OCI-LY3 (cell line): ENCODE results near the gene RGS9BP.

Experiments used
- H2AFZ ChIP-seq: fragments of 200-600, 300-600 bp; shearing (Covaris generic); 2 replicates; pipeline ENCODE4 v1.6.0; 2014; ENCODE audit warnings: antibody characterized with exemption, low read depth, low read length
- H3K27ac ChIP-seq: fragments of 200-600, 300-600 bp; sonication (generic); 2 replicates; pipeline ENCODE4 v1.5.1; 2014; ENCODE audit warnings: mild to moderate bottlenecking, low read length, moderate library complexity, mixed read lengths
- H3K27me3 ChIP-seq: fragments of 200-600, 300-600 bp; sonication (generic); 2 replicates; pipeline ENCODE4 v1.6.1; 2014; ENCODE audit warnings: low read depth, low read length, mixed read lengths
- H3K36me3 ChIP-seq: fragments of 200-600, 300-600 bp; sonication (generic); replicated peaks from 2 replicates; pipeline ENCODE3; 2014; ENCODE audit warnings: low read depth, low read length, mixed read lengths
- H3K4me1 ChIP-seq: fragments of 300-600, 200-600 bp; sonication (generic); 2 replicates; pipeline ENCODE4 v1.6.1; 2014; ENCODE audit warnings: low read length, mixed read lengths
- H3K4me2 ChIP-seq: fragments of 200-600, 300-600 bp; sonication (generic); 2 replicates; pipeline ENCODE4 v1.6.1; 2014; ENCODE audit warnings: low read length, mixed read lengths
- H3K4me3 ChIP-seq: fragments of 300-600, 200-600 bp; sonication (generic); 2 replicates; pipeline ENCODE4 v1.5.1; 2014; ENCODE audit warnings: antibody characterized with exemption, mild to moderate bottlenecking, low read length, moderate library complexity
- H3K79me2 ChIP-seq: fragments of 300-600, 200-600 bp; shearing (Covaris generic); 2 replicates; pipeline ENCODE4 v1.6.1; 2014; ENCODE audit warnings: mild to moderate bottlenecking, low read length, mixed read lengths
- H3K9ac ChIP-seq: fragments of 300-600, 200-600 bp; shearing (Covaris generic); 2 replicates; pipeline ENCODE4 v1.6.0; 2014; ENCODE audit warnings: mild to moderate bottlenecking, low read length, moderate library complexity
- H3K9me3 ChIP-seq: fragments of 200-600, 300-600 bp; shearing (Covaris generic); 2 replicates; pipeline ENCODE4 v1.6.1; 2014; ENCODE audit warnings: low read length, mixed read lengths; ENCODE audit not compliant: insufficient read depth
- H4K20me1 ChIP-seq: fragments of 200-600, 300-600 bp; sonication (generic); 2 replicates; pipeline ENCODE4 v1.6.1; 2016; ENCODE audit warnings: low read length, mixed read lengths; ENCODE audit not compliant: insufficient read depth
- EZH2phosphoT487 ChIP-seq: fragments of 200-600 bp; shearing (Covaris generic); IDR thresholded peaks from 2 replicates; pipeline ENCODE4 v1.6.1; 2018; ENCODE audit warnings: antibody characterized with exemption, mixed run types, low read depth
- TF ChIP-seq, protein P1 (sequence below): fragments of 200-600, 300-600 bp; sonication (generic); IDR thresholded peaks from 2 replicates; pipeline ENCODE4 v1.5.1; 2014; ENCODE audit warnings: antibody characterized with exemption, low read length, low read depth

Gene RGS9BP

GRCh38 chr19:32720216-32720935 is 44.7 kb downstream of the RGS9BP start:
- Histone ChIP-seq H2AFZ (no peak overlapping the region), H3K79me2 (no peaks in the 10 kb centered on the region), H3K27me3 (no peaks in the 10 kb centered on the region), H3K36me3 (peaks cover 10% of the 10 kb centered on the region), H3K27ac (no peak overlapping the region), H3K4me1 (no peaks in the 10 kb centered on the region), H3K9ac (no peak overlapping the region), H3K9me3 (no peaks in the 10 kb centered on the region), H3K4me3 (no peak overlapping the region), H4K20me1 (no peaks in the 10 kb centered on the region), H3K4me2 (no peak overlapping the region)
- no peak for TF ChIP-seq EZH2phosphoT487
- TF ChIP-seq, protein P1, sequence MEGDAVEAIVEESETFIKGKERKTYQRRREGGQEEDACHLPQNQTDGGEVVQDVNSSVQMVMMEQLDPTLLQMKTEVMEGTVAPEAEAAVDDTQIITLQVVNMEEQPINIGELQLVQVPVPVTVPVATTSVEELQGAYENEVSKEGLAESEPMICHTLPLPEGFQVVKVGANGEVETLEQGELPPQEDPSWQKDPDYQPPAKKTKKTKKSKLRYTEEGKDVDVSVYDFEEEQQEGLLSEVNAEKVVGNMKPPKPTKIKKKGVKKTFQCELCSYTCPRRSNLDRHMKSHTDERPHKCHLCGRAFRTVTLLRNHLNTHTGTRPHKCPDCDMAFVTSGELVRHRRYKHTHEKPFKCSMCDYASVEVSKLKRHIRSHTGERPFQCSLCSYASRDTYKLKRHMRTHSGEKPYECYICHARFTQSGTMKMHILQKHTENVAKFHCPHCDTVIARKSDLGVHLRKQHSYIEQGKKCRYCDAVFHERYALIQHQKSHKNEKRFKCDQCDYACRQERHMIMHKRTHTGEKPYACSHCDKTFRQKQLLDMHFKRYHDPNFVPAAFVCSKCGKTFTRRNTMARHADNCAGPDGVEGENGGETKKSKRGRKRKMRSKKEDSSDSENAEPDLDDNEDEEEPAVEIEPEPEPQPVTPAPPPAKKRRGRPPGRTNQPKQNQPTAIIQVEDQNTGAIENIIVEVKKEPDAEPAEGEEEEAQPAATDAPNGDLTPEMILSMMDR, result no peak

DNA sequence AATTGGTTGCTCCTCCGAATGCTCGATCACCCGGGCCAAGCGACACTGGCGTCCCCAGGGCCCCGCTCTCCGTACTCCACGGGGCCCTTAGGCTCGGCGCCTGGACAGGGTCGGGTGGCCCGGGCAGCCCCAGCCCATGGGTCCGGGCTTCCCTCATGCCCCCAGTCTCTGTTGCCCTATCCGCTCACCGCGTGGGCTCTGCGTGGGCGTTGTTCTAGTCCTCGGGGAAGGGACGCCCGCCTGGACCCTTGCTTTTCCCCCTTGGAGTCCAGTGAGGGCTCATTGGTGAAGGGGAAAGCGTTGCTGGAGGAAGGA is 45.2 kb downstream of the RGS9BP start:
- Histone ChIP-seq H3K79me2 (no peaks in the 10 kb centered on the region), H3K27me3 (no peaks in the 10 kb centered on the region), H3K9ac (no peak overlapping the region), H3K4me2 (no peak overlapping the region), H3K4me1 (no peaks in the 10 kb centered on the region), H3K27ac (no peak overlapping the region), H3K36me3 (peaks cover 10% of the 10 kb centered on the region), H4K20me1 (no peaks in the 10 kb centered on the region), H3K9me3 (no peaks in the 10 kb centered on the region), H3K4me3 (no peak overlapping the region), H2AFZ (no peak overlapping the region)
- no peak for TF ChIP-seq EZH2phosphoT487
- TF ChIP-seq, protein P1, result no peak
